Measurements from ENCODE around the gene DYNLT4.
"Not testable (repeated sequence)": the region's sequence is repeated elsewhere in the genome, so short reads cannot be mapped to it uniquely, and the experiment has no call there.

The DYNLT4 gene

GRCh38 chr1:44788120-44788860, 18.9 kb downstream of the DYNLT4 start, which contains the start of gene BEST4:
Gene BEST4 (minus strand): TSS chr1:44788170. CDS start chr1:44787705, 465 bp downstream.
- DNase-seq (ENCODE audit: low read depth, low spot score): no peak

DNA sequence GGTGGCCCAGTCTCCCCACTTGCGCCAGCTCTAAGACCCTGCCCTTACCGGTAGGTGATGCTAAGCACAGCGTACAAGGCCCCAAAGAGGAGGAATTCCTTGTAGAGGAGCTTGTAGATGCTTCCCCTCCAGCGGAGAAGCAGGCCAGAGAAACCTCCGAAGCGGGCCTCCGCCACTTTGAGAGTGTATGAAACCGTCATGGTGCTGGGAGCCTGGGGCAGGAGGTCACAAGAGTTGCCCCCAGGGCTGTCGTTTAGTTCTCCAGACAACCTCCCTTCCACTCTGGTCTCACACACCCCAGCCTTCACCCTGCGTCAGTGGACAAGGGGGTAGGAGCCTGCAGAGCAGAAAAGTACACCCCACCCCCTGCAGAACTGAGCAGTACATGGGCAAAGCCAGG, 19.6 kb downstream of the DYNLT4 start:
- DNase-seq (ENCODE audit: low read depth, low spot score): no peak

DNA sequence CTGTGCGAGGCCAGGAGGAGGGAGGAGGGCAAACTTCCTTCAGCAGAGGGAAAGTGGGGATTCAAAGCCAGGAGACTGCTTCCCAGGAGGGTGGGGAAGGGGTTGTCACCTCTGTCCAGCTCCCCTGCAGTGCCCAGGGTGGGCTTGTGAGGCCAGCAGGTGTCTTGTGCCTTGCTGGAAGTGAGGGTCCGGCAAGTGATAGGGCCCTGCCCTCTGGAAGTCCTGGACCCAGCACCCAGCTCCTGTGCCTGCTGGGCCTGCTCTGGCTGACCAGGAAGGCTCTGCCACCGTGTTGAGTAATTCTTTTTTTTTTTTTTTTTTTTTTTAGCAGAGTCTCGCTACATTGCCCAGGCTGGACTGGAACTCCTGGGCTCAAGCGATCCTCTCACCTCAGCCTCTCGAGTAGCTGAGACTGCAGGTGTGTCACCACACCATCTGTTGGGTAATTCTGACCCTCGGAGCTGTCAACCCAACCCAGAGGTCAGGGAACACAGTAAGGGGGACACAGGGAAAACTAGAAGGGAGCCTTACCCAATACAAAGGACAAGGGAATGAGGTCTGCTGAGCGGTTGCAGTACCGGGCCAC, 20.2 kb downstream of the DYNLT4 start:
- no peak for DNase-seq (ENCODE audit: low read depth, low spot score)

- peak; percentile 95 for DNase-seq (ENCODE audit: low read depth, low spot score)
Observed at GRCh38 chr1:44786138-44786840, 20.9 kb downstream of the DYNLT4 start.

DNA sequence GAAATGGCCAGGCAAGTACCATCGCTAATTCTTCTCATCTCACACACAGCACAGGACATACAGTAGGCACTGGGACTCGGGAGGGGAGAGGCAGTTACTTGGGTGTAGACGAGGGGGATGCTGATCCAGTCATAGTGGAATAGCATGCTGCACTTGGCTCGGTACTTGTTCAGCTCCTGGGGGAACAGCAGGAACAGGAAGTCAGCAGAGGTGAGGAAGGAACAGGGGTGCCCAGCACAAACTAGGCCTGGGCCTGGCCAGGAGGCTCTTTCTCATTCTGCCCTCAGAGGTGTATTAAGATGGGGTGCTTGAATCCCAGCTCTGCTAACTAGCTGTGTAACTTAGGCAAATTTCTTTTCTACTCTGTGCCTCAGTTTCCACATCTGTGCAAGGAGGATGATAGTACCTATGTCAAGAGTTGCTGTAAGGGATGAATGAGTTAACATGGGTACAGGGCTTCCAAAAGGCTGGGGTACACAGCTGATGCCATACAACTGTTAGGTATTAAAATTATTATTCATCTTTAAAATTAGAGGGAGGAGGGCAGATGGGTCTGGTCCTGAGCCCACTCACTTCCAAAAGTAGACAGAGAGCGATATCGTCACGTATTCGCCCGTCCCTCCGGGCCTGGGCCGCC, 21.5 kb downstream of the DYNLT4 start:
- no peak for DNase-seq (ENCODE audit: low read depth, low spot score)

- no peak for DNase-seq (ENCODE audit: low read depth, low spot score)
Observed at GRCh38 chr1:44785029-44785380, 22.1 kb downstream of the DYNLT4 start.

DNA sequence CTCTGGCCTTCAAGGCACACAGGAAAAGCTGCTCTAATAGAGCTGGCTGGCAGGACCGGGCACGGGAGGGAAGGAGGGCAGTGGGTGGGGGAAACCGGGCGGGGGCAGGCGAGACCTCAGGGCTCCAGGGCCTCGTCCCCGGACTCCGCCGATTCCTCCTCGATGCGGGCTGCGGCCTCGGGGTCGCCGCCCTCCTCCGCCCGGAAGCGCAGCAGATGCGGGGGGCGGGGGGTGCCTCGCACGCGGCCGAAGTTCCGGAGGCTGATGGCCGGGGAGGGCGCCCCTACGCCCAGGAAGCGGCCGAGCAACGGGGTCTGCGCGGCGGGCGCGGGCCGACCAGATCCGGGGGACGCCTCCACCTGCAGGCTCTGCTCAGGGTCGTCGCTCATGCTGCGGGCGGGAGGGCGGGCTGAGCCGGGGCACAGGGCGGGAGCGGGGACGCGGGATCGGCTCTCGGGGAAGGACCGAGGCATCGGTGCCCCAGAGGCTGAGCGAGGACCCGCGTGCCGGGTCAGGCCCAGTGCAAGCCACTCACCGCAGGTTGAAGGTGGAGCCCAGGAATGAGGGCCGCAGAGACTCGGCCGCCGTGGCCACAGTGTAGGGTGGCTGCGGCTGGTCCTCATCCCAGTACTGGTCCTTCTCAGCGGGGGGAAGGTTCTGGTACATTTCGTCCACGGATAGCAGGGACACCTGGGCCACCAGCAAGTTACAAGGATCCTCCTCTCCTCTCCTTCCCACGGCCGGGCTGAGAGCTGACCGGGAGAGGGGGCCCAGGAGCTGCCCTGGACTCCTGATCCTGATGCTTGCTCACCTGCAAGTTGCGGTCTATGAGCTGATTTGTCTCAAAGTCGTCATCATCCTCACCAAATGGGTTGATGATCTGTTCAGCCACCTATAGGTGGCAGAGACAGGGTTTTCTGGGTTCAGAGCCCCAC, 22.8 kb downstream of the DYNLT4 start:
- no peak for DNase-seq (ENCODE audit: low read depth, low spot score)

DNA sequence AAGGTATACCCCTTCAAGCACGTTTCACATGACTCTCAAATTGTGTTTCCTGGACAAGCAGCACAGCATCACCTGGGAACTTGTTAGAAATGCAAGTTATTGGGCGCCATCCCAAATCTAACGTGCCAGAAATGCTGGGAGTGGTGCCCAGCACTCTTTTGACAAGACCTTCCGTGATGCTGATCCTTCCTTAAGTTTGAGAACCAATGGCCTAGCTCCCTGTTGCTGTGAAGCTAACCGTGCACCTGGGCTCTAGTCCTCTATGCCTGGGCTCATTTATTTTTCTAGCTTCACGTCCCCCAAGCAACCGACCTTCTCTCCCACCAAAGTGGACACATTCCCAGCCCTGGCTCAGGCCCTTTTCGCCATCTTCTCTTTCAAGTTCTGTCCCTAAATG, 23.5 kb downstream of the DYNLT4 start:
- no peak for DNase-seq (ENCODE audit: low read depth, low spot score)

DNA sequence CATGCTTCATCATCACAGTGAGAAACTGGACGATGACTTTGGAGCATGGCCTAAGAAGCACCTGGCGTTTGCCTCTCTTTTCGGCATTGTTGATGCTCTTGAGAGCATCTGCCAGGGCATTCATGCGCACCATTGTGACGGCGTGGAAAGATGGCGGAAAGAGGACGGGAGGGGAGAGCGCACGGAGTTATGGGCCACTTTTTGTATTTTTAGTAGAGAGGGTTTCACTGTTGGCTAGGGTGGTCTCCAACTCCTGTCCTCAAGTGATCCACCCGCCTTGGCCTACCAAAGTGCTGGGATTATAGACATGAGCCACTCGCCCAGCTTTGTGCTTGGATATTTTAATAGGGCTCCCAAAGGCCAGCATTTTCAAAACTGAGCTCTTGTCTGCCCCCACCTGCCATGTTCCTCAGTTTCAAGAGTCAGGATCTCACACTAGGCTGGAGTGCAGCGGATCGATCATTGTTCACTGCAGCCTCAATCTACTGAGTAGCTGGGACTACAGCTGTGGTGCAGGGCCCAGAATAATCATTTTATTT, 26.5 kb downstream of the DYNLT4 start:
- no peak for DNase-seq (ENCODE audit: low read depth, low spot score)

- DNase-seq (ENCODE audit: low read depth, low spot score): no peak
Observed at GRCh38 chr1:44778705-44779576, 28.2 kb downstream of the DYNLT4 start.

DNA sequence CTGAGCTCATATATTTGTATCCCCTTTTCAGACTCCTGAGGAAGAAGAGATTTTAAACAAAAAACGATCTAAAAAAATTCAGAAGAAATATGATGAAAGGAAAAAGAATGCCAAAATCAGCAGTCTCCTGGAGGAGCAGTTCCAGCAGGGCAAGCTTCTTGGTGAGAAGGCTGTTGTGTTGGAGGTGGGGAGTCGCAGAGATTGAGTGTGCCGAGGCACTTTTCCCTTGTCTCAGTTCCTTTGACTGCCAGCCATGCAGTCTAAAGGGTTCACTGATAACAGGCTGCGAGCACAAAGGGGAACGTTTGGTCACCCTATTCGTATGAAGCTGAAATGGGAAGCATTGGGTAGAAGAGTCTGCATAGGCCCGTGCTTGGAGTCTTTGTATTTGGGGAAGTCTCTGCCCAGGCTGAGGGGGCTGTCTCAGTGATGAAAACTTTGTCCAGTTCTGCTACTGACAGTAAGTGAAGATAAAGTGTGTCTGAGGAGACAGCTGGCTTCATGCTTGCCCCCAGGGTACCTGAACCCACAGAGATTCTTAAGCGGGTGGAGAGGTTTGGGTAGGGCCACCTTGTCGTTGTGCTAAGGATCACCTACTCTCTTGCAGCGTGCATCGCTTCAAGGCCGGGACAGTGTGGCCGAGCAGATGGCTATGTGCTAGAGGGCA, 29.0 kb downstream of the DYNLT4 start:
- no peak for DNase-seq (ENCODE audit: low read depth, low spot score)

GRCh38 chr1:44777547-44777946, 29.6 kb downstream of the DYNLT4 start:
- no peak for DNase-seq (ENCODE audit: low read depth, low spot score)

GRCh38 chr1:44776730-44777068, 30.5 kb downstream of the DYNLT4 start:
- DNase-seq (ENCODE audit: low read depth, low spot score): no peak

- no peak for DNase-seq (ENCODE audit: low read depth, low spot score)
Observed at GRCh38 chr1:44775930-44776729, 31.0 kb downstream of the DYNLT4 start.

DNA sequence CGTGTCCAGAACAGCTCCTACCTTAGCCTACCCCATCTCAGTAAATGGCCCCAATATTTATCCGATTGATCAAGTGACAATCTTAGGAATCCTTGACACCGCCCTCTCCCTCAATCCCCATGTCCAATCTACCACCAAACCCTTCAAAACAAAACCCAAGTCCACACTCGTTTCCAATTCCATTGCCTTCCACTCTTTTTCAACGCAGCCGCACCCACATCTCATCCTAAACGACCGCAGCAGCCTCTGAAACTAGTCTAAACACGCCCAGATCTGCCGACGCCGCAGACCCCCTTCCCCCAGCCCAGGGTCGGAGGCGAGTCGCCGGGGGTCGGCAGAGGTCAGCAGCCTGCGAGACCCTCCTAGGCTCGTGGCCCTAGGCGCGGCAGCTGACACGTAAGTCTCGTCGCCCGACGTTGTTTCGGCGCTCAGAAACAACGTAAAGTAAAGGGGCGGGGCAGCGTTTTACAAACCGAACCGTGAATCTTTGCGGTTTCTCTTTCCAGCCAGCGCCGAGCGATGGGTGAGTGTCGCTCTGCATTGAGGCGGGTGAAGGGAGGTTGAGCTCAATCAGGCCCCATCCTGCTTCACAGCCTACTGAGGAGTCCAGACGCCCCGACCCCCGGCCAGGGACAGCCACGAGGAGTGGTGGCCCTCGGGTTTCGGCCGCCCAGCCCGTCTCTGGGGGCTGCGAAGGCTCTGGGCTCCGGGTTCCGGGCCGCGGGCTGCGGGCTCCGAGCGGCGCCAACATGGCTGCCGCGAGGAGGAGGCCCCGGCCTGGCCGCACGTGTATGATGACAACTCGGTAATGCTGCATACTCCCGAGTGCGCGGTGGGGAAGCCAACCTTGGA, 31.8 kb downstream of the DYNLT4 start, which contains the start of gene RPS8:
Gene RPS8, plus strand, starts transcription at position 463 of the 852 bp plus-strand sequence. Its CDS starts 57 bp downstream, at position 520.
- DNase-seq (ENCODE audit: low read depth, low spot score): peak; percentile 75

- DNase-seq (ENCODE audit: low read depth, low spot score): not testable (repeated sequence)
Observed at GRCh38 chr1:44766421-44766820, 40.7 kb downstream of the DYNLT4 start.

- DNase-seq (ENCODE audit: low read depth, low spot score): no peak
Observed at GRCh38 chr1:44760876-44761275, 46.3 kb downstream of the DYNLT4 start.

GRCh38 chr1:44759077-44759476, 48.1 kb downstream of the DYNLT4 start:
- DNase-seq (ENCODE audit: low read depth, low spot score): no peak
